Cortex of kidney (tissue), 1 donor: ENCODE results near the gene MYL1.

ENCODE experiments used
- DNase-seq: peaks from one replicate; lab custom pipeline; 2025; lab: John Stamatoyannopoulos, UW

MYL1 gene

GRCh38 chr2:210315015-210315788 lies at the start of gene MYL1:
MYL1 (minus strand) TSS chr2:210315174; CDS start chr2:210315042, 132 bp downstream.
- DNase-seq = no peak

DNA sequence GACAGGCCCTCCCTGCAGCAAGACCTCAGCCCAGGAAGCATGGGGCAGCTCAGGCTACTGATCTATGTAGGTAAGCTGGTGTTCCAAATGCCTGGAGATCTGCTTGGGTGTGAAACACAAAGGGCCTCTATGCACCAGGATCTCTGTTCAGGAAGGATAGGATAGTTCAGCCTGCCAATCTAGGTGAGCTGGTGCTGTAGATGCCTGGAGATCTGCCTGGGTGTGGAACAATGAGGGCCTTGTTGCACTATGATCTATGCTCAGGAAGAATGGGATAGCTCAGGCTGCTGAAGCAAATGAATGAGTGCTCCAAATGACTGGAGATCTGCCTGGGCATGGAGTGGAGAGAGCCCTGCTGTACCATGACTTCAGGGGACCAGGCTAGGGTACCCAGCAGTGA lies 48.9 kb upstream of the MYL1 start:
- DNase-seq = no peak

DNA sequence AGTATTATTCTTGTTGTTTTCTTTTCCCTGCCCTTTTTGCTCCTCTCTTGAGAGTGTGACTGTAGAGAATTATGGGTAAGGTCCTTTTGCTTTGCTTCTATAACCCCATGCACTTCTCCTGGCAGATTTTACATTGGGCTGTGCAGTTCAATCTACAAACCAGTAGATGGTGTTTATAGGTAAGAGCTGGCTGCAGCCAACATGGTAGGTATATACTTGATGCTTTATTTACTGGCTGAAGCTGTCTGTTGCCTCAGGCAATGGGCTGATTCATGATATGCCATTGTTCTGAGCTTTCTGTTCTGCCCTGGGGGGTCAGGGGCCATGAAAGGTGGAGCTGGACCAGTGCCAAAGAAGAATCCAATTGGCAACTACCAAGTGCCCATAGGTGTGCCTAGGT lies 48.3 kb upstream of the MYL1 start:
- DNase-seq = no peak

DNA sequence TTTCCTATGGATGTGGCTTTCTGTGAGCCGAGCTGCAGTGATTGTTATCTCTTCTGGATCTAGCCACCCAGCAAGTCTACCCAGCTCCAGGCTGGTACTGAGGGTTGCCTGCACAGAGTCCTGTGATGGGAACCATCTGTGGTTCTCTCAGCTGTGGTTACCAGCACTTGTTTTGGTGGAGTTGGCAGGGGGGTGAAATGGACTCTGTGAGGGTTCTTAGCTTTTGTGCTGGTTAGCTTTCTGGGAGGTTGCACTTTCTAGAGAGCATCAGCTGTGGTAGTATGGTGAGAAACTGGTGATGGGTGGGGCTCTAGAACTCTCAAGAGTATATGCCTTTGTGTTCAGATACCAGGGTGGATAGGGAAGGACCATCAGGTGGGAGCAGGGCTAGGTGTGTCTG lies 45.4 kb upstream of the MYL1 start:
- DNase-seq = no peak

- DNase-seq = no peak
Observed at GRCh38 chr2:210356944-210357343, 42.0 kb upstream of the MYL1 start.

DNA sequence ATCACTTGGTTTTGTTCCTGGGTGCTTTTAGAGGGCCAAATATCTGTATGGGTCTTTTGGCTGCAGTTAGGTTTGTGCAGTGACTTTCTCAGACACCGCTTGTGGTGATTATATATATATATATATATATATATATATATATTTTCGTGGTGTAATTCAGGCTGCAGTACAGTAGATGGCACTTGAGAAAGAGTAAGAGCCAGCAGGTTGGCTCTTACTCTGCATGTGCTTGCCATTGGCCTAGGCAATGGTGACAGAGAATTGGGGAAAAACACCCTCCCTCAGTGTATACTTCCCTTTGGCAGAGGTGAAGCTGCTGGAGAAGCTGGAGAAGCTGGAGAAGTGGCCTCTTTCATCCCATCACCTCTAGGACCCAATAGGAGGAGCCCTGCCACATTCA lies 22.2 kb upstream of the MYL1 start:
- DNase-seq = no peak

GRCh38 chr2:210324906-210325305 lies 9.9 kb upstream of the MYL1 start:
- DNase-seq = no peak

DNA sequence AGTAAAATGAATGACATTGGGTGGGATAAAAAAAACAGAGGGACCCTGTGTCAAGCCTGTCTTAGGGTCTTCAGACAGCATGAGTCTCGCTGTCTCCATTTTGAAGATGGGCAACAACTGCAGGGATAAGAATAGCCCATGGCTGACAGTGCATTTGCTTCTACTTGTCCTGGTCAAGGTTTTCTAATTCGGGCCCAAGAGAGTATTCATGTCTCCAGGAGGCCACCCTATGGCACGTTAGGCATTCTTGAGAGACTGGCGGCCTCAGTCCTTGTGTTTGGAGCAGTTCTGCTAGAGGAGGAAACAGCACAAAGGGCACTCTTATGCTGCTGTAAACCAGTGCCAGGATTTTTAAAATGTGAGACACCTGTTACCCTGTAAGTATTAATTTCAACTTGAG lies 9.5 kb upstream of the MYL1 start:
- no peak for DNase-seq

DNA sequence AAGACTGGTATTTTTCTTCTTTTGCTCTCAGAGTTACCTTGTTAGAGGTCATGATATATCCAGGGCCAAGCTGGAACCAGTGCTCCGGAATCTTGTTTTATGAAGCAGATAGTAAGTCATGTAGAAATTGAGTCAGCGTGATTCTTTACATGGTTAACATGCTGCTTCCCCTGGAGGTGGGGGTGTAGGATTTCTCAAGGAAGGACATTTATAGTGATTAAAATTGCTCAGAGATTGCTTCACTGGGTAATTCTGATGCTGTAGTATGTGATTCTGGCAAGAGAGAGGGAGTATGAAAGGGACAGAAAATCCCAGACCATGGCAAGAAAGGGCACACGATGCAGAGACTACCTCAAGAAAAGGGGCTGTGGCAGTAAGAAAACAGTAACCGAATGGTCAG lies 8.0 kb upstream of the MYL1 start:
- DNase-seq = no peak

DNA sequence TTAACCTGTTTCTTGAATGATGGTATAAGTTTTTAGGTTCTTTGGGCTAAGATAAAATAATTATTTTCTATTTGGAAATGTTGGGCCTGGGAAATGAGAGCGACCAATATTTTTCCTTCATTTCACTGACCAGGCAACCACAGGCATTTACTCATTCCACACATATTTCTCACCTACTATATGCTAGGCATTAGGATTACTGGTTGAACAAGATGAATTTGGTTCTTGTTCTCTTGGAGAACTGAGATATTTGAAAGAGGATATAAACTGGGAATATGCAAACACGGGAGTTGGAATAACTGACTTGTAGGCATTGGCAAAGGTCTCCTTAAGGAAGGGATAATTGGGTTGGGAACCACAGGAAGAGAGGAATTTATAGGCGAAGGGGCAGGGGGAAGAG lies 3.9 kb upstream of the MYL1 start:
- DNase-seq = no peak

- no peak for DNase-seq
Observed at GRCh38 chr2:210318486-210318885, 3.5 kb upstream of the MYL1 start.

DNA sequence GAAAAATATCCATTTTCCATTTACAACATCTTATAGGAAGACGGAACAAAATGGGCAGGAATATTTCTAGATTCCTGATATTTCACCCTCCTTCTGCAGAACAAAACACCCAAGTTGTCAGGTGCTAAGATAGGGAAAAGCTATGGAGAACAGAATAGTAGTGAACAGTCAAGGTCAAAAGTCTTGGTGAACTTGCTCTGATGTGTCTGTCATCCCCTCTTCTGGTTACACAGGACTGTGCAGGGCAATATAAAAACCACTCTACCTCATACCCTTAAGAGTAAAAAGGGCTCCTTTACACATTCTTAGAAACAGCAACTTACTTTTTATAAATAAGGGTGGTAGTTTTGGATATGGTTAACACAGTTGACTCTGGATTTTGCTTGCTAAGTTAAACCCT lies 4.4 kb downstream of the MYL1 start:
- no peak for DNase-seq

- no peak for DNase-seq
Observed at GRCh38 chr2:210309548-210310233, 5.3 kb downstream of the MYL1 start.

DNA sequence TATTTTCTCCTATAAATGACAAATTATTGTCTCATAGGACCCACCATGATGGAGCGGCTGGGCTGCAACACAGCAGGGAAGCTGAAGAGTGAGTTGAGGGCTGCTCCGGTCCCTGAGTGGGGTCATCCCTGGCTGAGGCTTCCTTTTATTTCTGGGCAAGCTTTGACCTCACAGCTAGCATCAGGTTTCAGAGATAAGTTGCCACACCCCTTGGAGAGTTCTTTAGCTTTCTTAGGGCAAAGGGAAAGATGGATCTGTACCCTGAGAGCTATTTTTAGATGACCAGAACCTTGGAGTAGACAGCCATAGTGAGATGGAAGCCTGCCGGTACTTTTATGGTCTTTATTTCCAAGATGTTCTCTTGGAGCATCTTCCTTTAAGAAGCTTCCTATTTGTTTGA lies 11.5 kb downstream of the MYL1 start:
- no peak for DNase-seq

DNA sequence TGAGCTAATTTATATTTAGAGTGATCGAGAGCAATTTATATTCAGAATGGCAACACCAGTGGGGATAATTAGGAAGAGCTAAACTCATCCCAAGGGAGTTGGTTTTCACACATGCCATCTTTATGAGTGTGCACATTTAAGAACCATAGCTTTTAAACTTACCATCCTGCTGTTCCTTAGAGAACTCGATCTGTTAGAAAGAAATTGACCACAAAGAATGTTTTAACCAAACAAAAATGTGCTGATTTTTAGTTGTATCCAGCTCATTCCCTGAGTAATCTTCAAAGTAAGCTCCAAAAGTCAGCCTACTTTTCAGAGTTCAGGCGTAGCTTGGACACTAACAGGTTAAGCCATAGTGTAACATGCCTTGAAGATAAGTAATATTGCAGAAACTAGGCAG lies 12.6 kb downstream of the MYL1 start:
- no peak for DNase-seq

DNA sequence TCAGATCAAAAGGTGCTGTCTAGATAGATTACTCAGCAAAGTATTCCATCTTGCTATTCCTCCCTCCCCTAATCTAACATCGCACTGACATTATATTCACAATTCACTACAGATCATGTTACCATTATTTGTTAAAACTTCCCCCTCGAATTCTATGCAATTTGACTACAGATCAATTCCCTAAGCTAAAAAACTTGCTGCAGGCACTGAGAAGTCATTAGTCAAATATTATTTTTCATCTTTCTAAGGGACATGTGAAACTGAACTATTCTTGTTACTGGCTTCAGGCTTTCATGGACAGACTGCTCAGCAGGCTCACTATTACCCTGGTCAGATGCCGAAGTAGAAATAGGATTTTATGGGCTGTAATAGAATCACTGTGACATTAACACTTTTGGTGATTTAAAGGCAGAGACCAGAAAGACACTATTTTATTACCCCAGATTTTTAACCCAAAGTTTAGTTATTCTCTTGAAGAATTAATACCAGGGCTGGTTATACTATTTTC lies 15.1 kb downstream of the MYL1 start:
- DNase-seq = no peak

GRCh38 chr2:210288408-210288807 lies 26.6 kb downstream of the MYL1 start:
- no peak for DNase-seq

GRCh38 chr2:210287301-210287700 lies 27.7 kb downstream of the MYL1 start:
- no peak for DNase-seq

DNA sequence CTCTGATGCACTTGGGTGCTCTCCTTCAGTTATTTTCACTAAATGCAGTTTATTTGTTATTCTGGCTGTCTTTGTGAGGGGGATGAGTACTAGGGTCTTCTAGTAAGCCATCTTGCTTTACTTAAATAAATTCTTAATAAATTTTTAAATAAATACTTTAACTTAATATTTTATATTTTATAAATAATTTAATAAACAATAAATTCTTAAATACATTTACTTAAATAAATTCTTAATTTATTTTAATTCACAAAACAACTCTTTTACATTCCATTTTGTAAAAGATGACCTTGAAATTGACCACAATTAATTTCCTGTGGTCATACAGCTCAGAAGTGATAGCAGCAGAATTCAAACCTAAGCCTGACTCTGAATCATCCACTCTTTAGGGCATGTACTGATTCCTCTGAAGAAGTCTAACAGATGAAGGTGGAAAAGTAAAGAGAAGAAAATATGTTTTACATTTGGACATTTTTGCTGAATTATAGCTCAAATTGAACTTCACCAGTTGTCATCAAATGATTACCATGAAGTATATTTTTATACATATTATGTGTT lies 28.8 kb downstream of the MYL1 start:
- no peak for DNase-seq

- DNase-seq = no peak
Observed at GRCh38 chr2:210277133-210277532, 37.8 kb downstream of the MYL1 start.

DNA sequence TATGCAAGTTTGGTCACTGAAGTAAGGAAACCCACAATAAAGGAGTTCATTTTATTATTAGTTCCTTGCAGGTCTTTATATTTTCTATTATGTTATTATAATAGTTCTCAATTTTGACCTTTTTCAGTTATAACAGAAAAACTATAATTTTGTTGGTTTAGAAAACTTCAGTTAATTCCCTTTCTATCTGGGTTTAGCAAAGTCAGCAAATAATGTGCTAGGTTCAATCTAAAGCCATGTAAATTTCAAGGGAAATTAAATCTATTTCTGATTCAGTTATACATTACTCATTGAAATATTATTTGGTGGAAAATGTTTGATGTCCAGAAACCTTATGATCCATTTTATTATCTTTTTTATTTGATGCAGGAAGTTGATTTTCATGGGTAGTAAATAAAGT lies 43.7 kb downstream of the MYL1 start:
- DNase-seq = no peak

DNA sequence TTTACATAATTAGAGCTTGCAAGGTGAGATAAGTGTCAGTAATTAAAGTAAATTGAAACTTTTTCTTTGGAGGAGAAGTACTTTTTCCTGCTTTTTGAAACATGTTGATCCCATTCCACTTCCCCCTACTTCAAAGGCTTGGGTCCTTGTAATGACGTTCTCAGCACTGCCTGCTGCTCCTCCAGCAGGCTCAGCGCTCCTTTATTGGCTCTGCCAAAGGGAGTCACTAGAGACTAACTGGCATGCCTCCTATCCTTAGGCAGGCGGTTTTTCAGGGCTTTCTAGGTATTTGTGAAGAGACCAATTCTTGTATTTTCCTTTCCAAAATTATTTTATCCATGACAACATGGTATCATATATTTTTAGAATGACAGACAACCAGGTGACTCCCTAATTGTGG lies 45.8 kb downstream of the MYL1 start:
- no peak for DNase-seq

DNA sequence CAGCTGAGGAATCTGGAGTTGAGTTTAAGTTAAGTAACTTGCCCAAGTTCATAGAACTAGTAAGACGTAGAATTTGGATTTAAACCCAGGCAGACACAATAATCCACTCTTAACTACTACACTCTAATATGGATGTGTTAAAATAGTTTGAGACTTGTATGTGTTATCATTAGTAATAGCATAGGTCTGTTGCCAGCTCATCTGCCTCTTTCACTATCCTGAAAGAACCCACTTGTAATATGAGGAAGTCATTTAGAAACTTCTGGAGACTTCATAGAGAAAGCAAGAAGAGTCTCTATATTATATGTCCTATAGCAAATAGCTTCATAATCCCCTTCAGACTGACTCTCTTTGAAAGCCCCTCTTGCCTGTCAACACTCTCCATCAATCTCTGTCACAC lies 46.7 kb downstream of the MYL1 start:
- no peak for DNase-seq
